H1 (cell line): Measurements from ENCODE around the gene PLPP4. TPM values are rescaled to one million over a fixed set of nuclear protein-coding genes. Genes with fewer than 3 reads are reported as not detected.

Experiments
- CTCF ChIA-PET: fragments of 300-600 bp; sonication (Branson Sonifier 250); formaldehyde crosslinking; loops from one replicate; lab custom pipeline; 2021; ENCODE audit not compliant: partially characterized antibody; lab: Charles Lee
- POLR2A ChIA-PET: fragments of 300-600 bp; sonication (Branson Sonifier 250); formaldehyde crosslinking; loops from one replicate; lab custom pipeline; 2021; ENCODE audit warnings: inconsistent platforms; ENCODE audit not compliant: partially characterized antibody; lab: Charles Lee
- DNase-seq, 2 experiments: peaks; one replicate each; pipeline versions ENCODE4 v3.0.0 to v3.0.0-alpha.2; 2010 to 2022; ENCODE audit warnings: low spot score in 2 of 2, low read depth in 1 of 2, mixed read lengths in 1 of 2
- FAIRE-seq: peaks from 2 replicates; lab custom pipeline; 2011; peaks lifted over from hg19 to GRCh38; lab: Jason Lieb, UNC
- H2AFZ ChIP-seq: 2 replicates; pipeline ENCODE4 v1.8.1; 2012; ENCODE audit warnings: low read length, inconsistent platforms
- H2AK5ac ChIP-seq: 2 replicates; pipeline ENCODE4 v1.6.1; 2013; ENCODE audit warnings: low read depth, low read length
- H2BK120ac ChIP-seq: replicated peaks from 2 replicates; pipeline ENCODE3; 2013; ENCODE audit warnings: low read depth, low read length, inconsistent platforms
- H2BK12ac ChIP-seq: 2 replicates; pipeline ENCODE4 v1.6.1; 2013; ENCODE audit warnings: low read depth, low read length
- H2BK15ac ChIP-seq: 2 replicates; pipeline ENCODE4 v1.6.1; 2013; ENCODE audit warnings: low read length
- H2BK20ac ChIP-seq: 2 replicates; pipeline ENCODE4 v1.6.1; 2013; ENCODE audit warnings: low read length
- H2BK5ac ChIP-seq: 2 replicates; pipeline ENCODE4 v1.6.1; 2013; ENCODE audit warnings: low read depth, low read length
- H3K14ac ChIP-seq: 2 replicates; pipeline ENCODE4 v1.6.1; 2013; ENCODE audit warnings: inconsistent platforms; ENCODE audit not compliant: insufficient read length
- H3K18ac ChIP-seq: 2 replicates; pipeline ENCODE4 v1.6.1; 2013; ENCODE audit warnings: low read length; ENCODE audit errors: extremely low read depth
- H3K23ac ChIP-seq: 2 replicates; pipeline ENCODE4 v1.6.1; 2013; ENCODE audit warnings: inconsistent platforms; ENCODE audit not compliant: insufficient read length
- H3K23me2 ChIP-seq: 2 replicates; pipeline ENCODE4 v1.6.1; 2013; ENCODE audit warnings: low read depth, low read length
- H3K27ac ChIP-seq: 2 replicates; pipeline ENCODE4 v1.6.1; 2011; ENCODE audit warnings: low read depth, low read length, inconsistent platforms
- H3K27me3 ChIP-seq, 4 experiments: replicated peaks in 1 of 4; 1 replicate in 1 of 4; 2 replicates in 3 of 4; pipeline versions ENCODE4 v1.6.1 to v1.8.1; 2011 to 2013; ENCODE audit warnings: low read length in 3 of 4, mild to moderate bottlenecking in 3 of 4, inconsistent platforms in 2 of 4, mixed read lengths in 2 of 4, moderate library complexity in 1 of 4; ENCODE audit not compliant: control insufficient read depth in 3 of 4, insufficient read depth in 3 of 4; ENCODE audit errors: extremely low read depth in 1 of 4
- H3K36me3 ChIP-seq, 4 experiments: 2 replicates each; pipeline versions ENCODE4 v1.6.1 to v1.8.1; 2011 to 2013; ENCODE audit warnings: mild to moderate bottlenecking in 4 of 4, low read length in 3 of 4, moderate library complexity in 2 of 4, control low read depth in 1 of 4, inconsistent platforms in 1 of 4; ENCODE audit not compliant: insufficient read depth in 4 of 4, control insufficient read depth in 2 of 4
- H3K4ac ChIP-seq: replicated peaks from 2 replicates; pipeline ENCODE3; 2013; ENCODE audit warnings: low read length, low read depth, mixed read lengths, inconsistent platforms; ENCODE audit not compliant: insufficient read length
- H3K4me1 ChIP-seq, 4 experiments: replicated peaks in 1 of 4; 1 replicate in 1 of 4; 2 replicates in 3 of 4; pipeline versions ENCODE4 v1.6.1 to v1.8.1; 2011 to 2013; ENCODE audit warnings: low read length in 3 of 4, inconsistent platforms in 2 of 4, mixed read lengths in 1 of 4; ENCODE audit not compliant: insufficient read depth in 4 of 4, control insufficient read depth in 3 of 4
- H3K4me2 ChIP-seq, 2 experiments: 2 replicates each; pipeline versions ENCODE4 v1.6.1 to v1.8.1; 2011 to 2013; ENCODE audit warnings: low read depth in 2 of 2, low read length in 2 of 2, control low read depth in 1 of 2, inconsistent platforms in 1 of 2, mild to moderate bottlenecking in 1 of 2; ENCODE audit not compliant: insufficient read depth in 1 of 2
- H3K4me3 ChIP-seq, 4 experiments: fragments of 200-600, 300-600 bp in 1 of 4; sonication (generic), shearing (Covaris generic), sonication (Bioruptor Twin) in 1 of 4; 2 replicates each; pipeline versions ENCODE4 v1.5.1 to v1.8.1; 2011 to 2016; ENCODE audit warnings: low read length in 4 of 4, low read depth in 3 of 4, control low read depth in 2 of 4, inconsistent platforms in 2 of 4, mild to moderate bottlenecking in 2 of 4, mixed read lengths in 1 of 4, moderate library complexity in 1 of 4; ENCODE audit not compliant: insufficient read depth in 2 of 4; ENCODE audit errors: extremely low read depth in 1 of 4
- H3K56ac ChIP-seq: replicated peaks from 2 replicates; pipeline ENCODE3; 2013; ENCODE audit warnings: low read depth, mild to moderate bottlenecking, mixed read lengths, low read length, inconsistent platforms; ENCODE audit not compliant: insufficient read length
- H3K79me1 ChIP-seq: 2 replicates; pipeline ENCODE4 v1.6.1; 2013; ENCODE audit warnings: low read depth, low read length, control low read depth
- H3K79me2 ChIP-seq, 2 experiments: 2 replicates each; pipeline versions ENCODE4 v1.6.1 to v1.8.1; 2012 to 2013; ENCODE audit warnings: low read length in 2 of 2, mild to moderate bottlenecking in 2 of 2, inconsistent platforms in 1 of 2; ENCODE audit not compliant: insufficient read depth in 2 of 2, control insufficient read depth in 1 of 2
- H3K9ac ChIP-seq, 4 experiments: replicated peaks in 1 of 4; 1 replicate in 1 of 4; 2 replicates in 3 of 4; pipeline versions ENCODE4 v1.6.1 to v1.8.1; 2011 to 2013; ENCODE audit warnings: low read depth in 3 of 4, low read length in 3 of 4, control low read depth in 2 of 4, mild to moderate bottlenecking in 2 of 4, moderate library complexity in 2 of 4, inconsistent platforms in 1 of 4; ENCODE audit errors: extremely low read depth in 1 of 4
- H3K9me3 ChIP-seq, 2 experiments: 2 replicates each; pipeline versions ENCODE4 v1.6.1 to v1.8.1; 2012 to 2013; ENCODE audit warnings: mild to moderate bottlenecking in 2 of 2, moderate library complexity in 2 of 2, control low read depth in 1 of 2, inconsistent platforms in 1 of 2, low read depth in 1 of 2, low read length in 1 of 2, mixed read lengths in 1 of 2; ENCODE audit not compliant: insufficient read depth in 2 of 2
- H4K20me1 ChIP-seq, 2 experiments: replicated peaks in 1 of 2; 2 replicates each; pipeline versions ENCODE3 to v1.8.1; 2011 to 2013; ENCODE audit warnings: inconsistent platforms in 2 of 2, low read length in 2 of 2, mild to moderate bottlenecking in 1 of 2; ENCODE audit not compliant: insufficient read depth in 2 of 2, control insufficient read depth in 1 of 2
- H4K5ac ChIP-seq: 2 replicates; pipeline ENCODE4 v1.6.1; 2013; ENCODE audit warnings: low read length, low read depth, mixed read lengths, inconsistent platforms; ENCODE audit not compliant: insufficient read length
- H4K8ac ChIP-seq: 2 replicates; pipeline ENCODE4 v1.8.0; 2013; ENCODE audit warnings: mild to moderate bottlenecking, moderate library complexity, low read length, inconsistent platforms; ENCODE audit not compliant: insufficient read depth; ENCODE audit errors: extremely low read depth
- H4K91ac ChIP-seq: replicated peaks from 2 replicates; pipeline ENCODE3; 2013; ENCODE audit warnings: low read length, mixed read lengths, inconsistent platforms; ENCODE audit not compliant: insufficient read length
- CREB1 ChIP-seq: IDR thresholded peaks from 2 replicates; pipeline ENCODE4 v1.6.1; 2012; ENCODE audit warnings: inconsistent platforms
- CTCF ChIP-seq, 3 experiments: IDR thresholded peaks; 1 replicate in 2 of 3; 2 replicates in 1 of 3; pipeline versions ENCODE4 v1.5.1 to v1.6.1; 2011; ENCODE audit warnings: low read length in 3 of 3, mild to moderate bottlenecking in 3 of 3, inconsistent platforms in 2 of 3, low read depth in 1 of 3, moderate library complexity in 1 of 3; ENCODE audit not compliant: insufficient read depth in 1 of 3; ENCODE audit errors: control extremely low read depth in 1 of 3
- E2F6 ChIP-seq: IDR thresholded peaks from 2 replicates; pipeline ENCODE4 v1.6.1; 2012; ENCODE audit warnings: inconsistent platforms
- EGR1 ChIP-seq: IDR thresholded peaks from 2 replicates; pipeline ENCODE4 v1.6.1; 2011; ENCODE audit warnings: low read depth, low read length, borderline replicate concordance
- MAX ChIP-seq: IDR thresholded peaks from 2 replicates; pipeline ENCODE4 v1.6.1; 2012; ENCODE audit warnings: inconsistent platforms
- TBP ChIP-seq: IDR thresholded peaks from 2 replicates; pipeline ENCODE4 v1.6.1; 2011; ENCODE audit warnings: low read depth, low read length, improper control_type of control experiment
- TEAD4 ChIP-seq: IDR thresholded peaks from 2 replicates; pipeline ENCODE4 v1.6.1; 2012; ENCODE audit warnings: low read depth, low read length, inconsistent platforms, mixed read lengths
- WGBS, 2 experiments: shearing (Covaris generic) in 1 of 2; methylation state at CpG; one replicate each; pipeline versions ENCODE4 v1.1.6 to v1.1.7; 2013 to 2015; ENCODE audit warnings: low lambda C conversion rate in 2 of 2, mixed read lengths in 2 of 2, inconsistent platforms in 1 of 2, low coverage in 1 of 2, missing lambda C conversion rate in 1 of 2; ENCODE audit not compliant: insufficient replicate concordance in 2 of 2, insufficient coverage in 1 of 2, insufficient read length in 1 of 2; ENCODE audit errors: extremely low coverage in 1 of 2, missing lambda C conversion rate in 1 of 2; 5-methylcytosine and 5-hydroxymethylcytosine counted together
- polyA plus RNA-seq, 7 experiments: library from polyadenylated mRNA; depleted of rRNA in 3 of 7; stranded (reverse) in 5 of 7; unstranded in 2 of 7; fragments of >200 nt in 5 of 7; fragments of 200-250 nt in 2 of 7; gene quantifications; 1 replicate in 5 of 7; 2 replicates in 1 of 7; 4 replicates in 1 of 7; pipeline versions ENCODE4 v1.2.1 to v1.2.3, GENCODE V29; 2011 to 2013; ENCODE audit warnings: missing spikeins in 2 of 7, mixed read lengths in 2 of 7
- total RNA-seq: library from RNA; stranded (reverse); fragmentation: NEBNext Ultra II Directional; extraction: Animal tissue kit (Norgen Biotek cat#: 25700); gene quantifications from 2 replicates; pipeline ENCODE4 v1.2.1, GENCODE V29; 2021

Gene PLPP4
- total and polyA plus RNA-seq, 2 of the 8 experiments (the other 6 are each of a cell fraction or from before 2014, with no cell fraction given), result 0.30 TPM; not detected in 1

- H3K23me2 ChIP-seq, result no peaks in the 10 kb centered on the region; the same call in 1 of the 2 replicates
- H3K36me3 ChIP-seq, result no peaks in the 10 kb centered on the region
- peak overlapping the region; percentile 29 for H2AFZ ChIP-seq
- no peaks in the 10 kb centered on the region; a peak in 1 of 7 replicates for H3K27me3 ChIP-seq
- no peak for DNase-seq
- H4K20me1 ChIP-seq, result no peaks in the 10 kb centered on the region
- H3K4me3 ChIP-seq, result no peak overlapping the region
- POLR2A ChIA-PET, result no interaction called here
- 87% methylated on average over 16 of the region's 16 CpGs; no CpG with 5 or more reads in 1 of the 2 experiments for WGBS, 2 experiments
- H3K79me1 ChIP-seq, result no peaks in the 10 kb centered on the region
- H4K8ac ChIP-seq, result no peak overlapping the region
- no peak overlapping the region for H2BK5ac ChIP-seq
- 0 out of 2 replicates have a peak overlapping the region, but pooled peaks have one; percentile 46 for H2BK15ac ChIP-seq
- CTCF ChIA-PET, result interaction anchor here (0.6 to 1.5 kb wide), 6 partner anchors 8 to 1471 kb away, joined by 3 read pairs; no protein-coding TSS in a partner anchor
- H3K14ac ChIP-seq, result no peak overlapping the region
- no peak overlapping the region for H3K23ac ChIP-seq
- H3K27ac ChIP-seq, result no peak overlapping the region
- H4K5ac ChIP-seq, result no peak overlapping the region
- H2AK5ac ChIP-seq, result peak overlapping the region; percentile 71; the same call in 1 of the 2 replicates
- H2BK120ac ChIP-seq, result no peak overlapping the region
- H3K79me2 ChIP-seq, result no peaks in the 10 kb centered on the region
- no peak overlapping the region for H3K4ac ChIP-seq
- no peak overlapping the region; the same call in 1 of the 2 replicates for H2BK20ac ChIP-seq
- FAIRE-seq, result peak; percentile 72
- H4K91ac ChIP-seq, result no peak overlapping the region
- H3K18ac ChIP-seq, result no peak overlapping the region
- H3K4me1 ChIP-seq, result peaks cover 0 to 2% (median 0%) of the 10 kb centered on the region in 4 experiments; a peak in 1 of 7 replicates
- H3K56ac ChIP-seq, result no peak overlapping the region
- H3K9me3 ChIP-seq, result no peaks in the 10 kb centered on the region
- no peak overlapping the region for H3K9ac ChIP-seq
- H3K4me2 ChIP-seq, result no peak overlapping the region
- 0 out of 2 replicates have a peak overlapping the region, but pooled peaks have one; percentile 23 for H2BK12ac ChIP-seq
- TF ChIP-seq TEAD4 (peak; percentile 94), CREB1 (no peak), MAX (0 out of 2 replicates have a peak, but pooled peaks have one; percentile 23), E2F6 (peak; percentile 69), TBP (no peak), CTCF (IDR thresholded peaks at IDR 0.05; ENCODE audit: control extremely low read depth in 1 of 3, insufficient read depth in 1 of 3, low read depth in 1 of 3, low read length in 3 of 3) (peak; percentile 0 to 47 (median 35); a peak in 3 of 4 replicates), EGR1 (no peak)
These were observed 124.2 kb downstream of the PLPP4 start for GRCh38 chr10:120580918-120581895.
